Measurements from ENCODE around the gene SLC22A2. TPM values are rescaled to one million over a fixed set of nuclear protein-coding genes. Genes with fewer than 3 reads are reported as not detected.
A peak's percentile ranks its signal among the peaks of the same experiment; 100 is the strongest.

The SLC22A2 gene
- total and polyA plus RNA-seq, 2 experiments from 2014 or later = 0.43 to 0.57 TPM

DNA sequence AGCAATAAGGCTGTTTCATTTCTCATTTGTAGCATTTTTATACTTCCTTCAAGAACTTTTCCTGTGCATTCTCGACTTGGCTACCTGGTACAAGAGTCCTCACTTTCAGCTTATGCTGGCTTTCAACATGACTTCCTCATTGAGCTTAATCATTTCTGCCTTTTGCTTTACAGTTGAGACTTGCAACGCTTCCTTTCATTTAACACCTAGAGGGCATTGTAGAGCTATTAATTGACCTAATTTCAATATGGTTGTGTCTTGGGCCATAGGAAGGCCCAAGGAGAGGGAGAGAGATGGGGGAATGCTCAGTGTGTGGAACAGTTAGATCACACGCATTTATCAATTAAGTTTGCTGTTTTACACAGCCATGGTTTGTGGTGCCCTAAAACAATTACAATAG, 37.2 kb downstream of the SLC22A2 start:
- no peak overlapping the region for H3K4me2 ChIP-seq
- 46% methylated on average over 3 of the region's 3 CpGs for WGBS (ENCODE audit: low lambda C conversion rate, missing lambda C conversion rate)
- peak overlapping the region; percentile 52 for H3K27ac ChIP-seq
- DNase-seq (ENCODE audit: low spot score) = peak; percentile 51
- no peaks in the 10 kb centered on the region for H3K9me3 ChIP-seq (ENCODE audit: low read depth)
- no peaks in the 10 kb centered on the region for H3K36me3 ChIP-seq (replicated peaks; ENCODE audit: insufficient read depth, low read depth)
- peaks cover 6% of the 10 kb centered on the region for H3K4me1 ChIP-seq (ENCODE audit: insufficient read depth)
- no peak overlapping the region for H3K4me3 ChIP-seq
- no peaks in the 10 kb centered on the region for H3K79me2 ChIP-seq
- no peaks in the 10 kb centered on the region for H3K9me2 ChIP-seq (replicated peaks; ENCODE audit: insufficient read depth)
- H3K27me3 ChIP-seq = peaks cover 3% of the 10 kb centered on the region
- TF ChIP-seq EZH2phosphoT487 (IDR thresholded peaks at IDR 0.05; ENCODE audit: low read depth, severe bottlenecking, unreplicated experiment) = no peak
- TF ChIP-seq, protein P1, sequence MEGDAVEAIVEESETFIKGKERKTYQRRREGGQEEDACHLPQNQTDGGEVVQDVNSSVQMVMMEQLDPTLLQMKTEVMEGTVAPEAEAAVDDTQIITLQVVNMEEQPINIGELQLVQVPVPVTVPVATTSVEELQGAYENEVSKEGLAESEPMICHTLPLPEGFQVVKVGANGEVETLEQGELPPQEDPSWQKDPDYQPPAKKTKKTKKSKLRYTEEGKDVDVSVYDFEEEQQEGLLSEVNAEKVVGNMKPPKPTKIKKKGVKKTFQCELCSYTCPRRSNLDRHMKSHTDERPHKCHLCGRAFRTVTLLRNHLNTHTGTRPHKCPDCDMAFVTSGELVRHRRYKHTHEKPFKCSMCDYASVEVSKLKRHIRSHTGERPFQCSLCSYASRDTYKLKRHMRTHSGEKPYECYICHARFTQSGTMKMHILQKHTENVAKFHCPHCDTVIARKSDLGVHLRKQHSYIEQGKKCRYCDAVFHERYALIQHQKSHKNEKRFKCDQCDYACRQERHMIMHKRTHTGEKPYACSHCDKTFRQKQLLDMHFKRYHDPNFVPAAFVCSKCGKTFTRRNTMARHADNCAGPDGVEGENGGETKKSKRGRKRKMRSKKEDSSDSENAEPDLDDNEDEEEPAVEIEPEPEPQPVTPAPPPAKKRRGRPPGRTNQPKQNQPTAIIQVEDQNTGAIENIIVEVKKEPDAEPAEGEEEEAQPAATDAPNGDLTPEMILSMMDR (IDR thresholded peaks at IDR 0.05; ENCODE audit: poor library complexity) = peak; percentile 43
- no peak for TF ChIP-seq EZH2 (IDR thresholded peaks at IDR 0.05; ENCODE audit: borderline replicate concordance)
- no peaks in the 10 kb centered on the region for H4K20me1 ChIP-seq (ENCODE audit: insufficient read depth, poor library complexity, severe bottlenecking)
- no peak overlapping the region for H2AFZ ChIP-seq

DNA sequence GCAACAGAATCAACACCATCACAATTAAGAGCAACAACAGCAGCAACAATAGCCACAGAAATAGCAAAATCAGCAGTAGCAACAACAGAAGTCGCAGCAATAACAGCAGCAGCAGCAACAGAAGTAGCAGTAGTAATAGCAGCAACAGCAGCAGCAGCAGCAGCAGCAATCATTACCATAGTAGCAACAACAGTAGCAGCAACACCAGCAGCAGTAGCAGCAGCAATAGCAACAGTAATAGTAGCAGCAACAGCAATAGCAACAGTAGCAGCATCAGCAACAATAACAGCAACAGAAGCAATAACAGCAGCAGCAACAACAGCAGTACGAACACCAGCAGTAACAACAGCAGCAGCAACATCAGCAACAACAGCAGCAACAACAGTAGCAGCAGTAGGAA, 39.8 kb downstream of the SLC22A2 start:
- H3K9me3 ChIP-seq (ENCODE audit: low read depth) = no peaks in the 10 kb centered on the region
- H3K4me2 ChIP-seq = no peak overlapping the region
- H3K27ac ChIP-seq = no peak overlapping the region
- peaks cover 6% of the 10 kb centered on the region for H3K4me1 ChIP-seq (ENCODE audit: insufficient read depth)
- WGBS (ENCODE audit: low lambda C conversion rate, missing lambda C conversion rate) = 78% methylated on average over 2 of the region's 2 CpGs
- H3K79me2 ChIP-seq = no peaks in the 10 kb centered on the region
- H3K9me2 ChIP-seq (replicated peaks; ENCODE audit: insufficient read depth) = no peaks in the 10 kb centered on the region
- DNase-seq (ENCODE audit: low spot score) = no peak
- H3K36me3 ChIP-seq (replicated peaks; ENCODE audit: insufficient read depth, low read depth) = no peaks in the 10 kb centered on the region
- TF ChIP-seq EZH2 (IDR thresholded peaks at IDR 0.05; ENCODE audit: borderline replicate concordance) (no peak), EZH2phosphoT487 (IDR thresholded peaks at IDR 0.05; ENCODE audit: low read depth, severe bottlenecking, unreplicated experiment) (no peak)
- TF ChIP-seq, protein P1 (IDR thresholded peaks at IDR 0.05; ENCODE audit: poor library complexity) = no peak
- no peaks in the 10 kb centered on the region for H4K20me1 ChIP-seq (ENCODE audit: insufficient read depth, poor library complexity, severe bottlenecking)
- peaks cover 3% of the 10 kb centered on the region for H3K27me3 ChIP-seq
- no peak overlapping the region for H2AFZ ChIP-seq
- H3K4me3 ChIP-seq = no peak overlapping the region

DNA sequence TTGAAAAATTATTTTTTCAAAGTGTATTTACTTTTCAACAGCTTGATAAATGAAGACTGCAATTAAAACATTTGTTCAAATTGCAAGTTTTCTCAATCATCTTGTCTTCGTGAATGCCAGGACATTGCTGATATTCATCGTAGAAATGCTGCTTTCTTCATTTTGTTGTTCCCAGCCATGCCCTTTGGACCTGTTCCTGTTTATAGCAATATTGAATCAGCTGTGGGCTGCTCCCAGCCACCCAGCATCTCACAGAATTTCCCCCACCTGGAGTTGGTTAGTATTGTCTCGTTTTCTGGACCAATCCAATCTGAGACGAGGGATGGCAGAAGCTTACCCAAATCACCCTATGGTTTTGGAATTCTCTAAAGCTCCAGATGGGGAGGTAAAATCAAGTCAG, 40.8 kb downstream of the SLC22A2 start:
- H3K4me2 ChIP-seq = no peak overlapping the region
- peaks cover 6% of the 10 kb centered on the region for H3K4me1 ChIP-seq (ENCODE audit: insufficient read depth)
- H3K27ac ChIP-seq = no peak overlapping the region
- no peak for DNase-seq (ENCODE audit: low spot score)
- H3K9me2 ChIP-seq (replicated peaks; ENCODE audit: insufficient read depth) = no peaks in the 10 kb centered on the region
- TF ChIP-seq EZH2 (IDR thresholded peaks at IDR 0.05; ENCODE audit: borderline replicate concordance) (no peak), EZH2phosphoT487 (IDR thresholded peaks at IDR 0.05; ENCODE audit: low read depth, severe bottlenecking, unreplicated experiment) (no peak)
- TF ChIP-seq, protein P1 (IDR thresholded peaks at IDR 0.05; ENCODE audit: poor library complexity) = no peak
- H3K79me2 ChIP-seq = no peaks in the 10 kb centered on the region
- H3K36me3 ChIP-seq (replicated peaks; ENCODE audit: insufficient read depth, low read depth) = no peaks in the 10 kb centered on the region
- H4K20me1 ChIP-seq (ENCODE audit: insufficient read depth, poor library complexity, severe bottlenecking) = no peaks in the 10 kb centered on the region
- H3K4me3 ChIP-seq = no peak overlapping the region
- 69% methylated on average over 4 of the region's 4 CpGs for WGBS (ENCODE audit: low lambda C conversion rate, missing lambda C conversion rate)
- H3K9me3 ChIP-seq (ENCODE audit: low read depth) = no peaks in the 10 kb centered on the region
- H3K27me3 ChIP-seq = peaks cover 3% of the 10 kb centered on the region
- no peak overlapping the region for H2AFZ ChIP-seq

DNA sequence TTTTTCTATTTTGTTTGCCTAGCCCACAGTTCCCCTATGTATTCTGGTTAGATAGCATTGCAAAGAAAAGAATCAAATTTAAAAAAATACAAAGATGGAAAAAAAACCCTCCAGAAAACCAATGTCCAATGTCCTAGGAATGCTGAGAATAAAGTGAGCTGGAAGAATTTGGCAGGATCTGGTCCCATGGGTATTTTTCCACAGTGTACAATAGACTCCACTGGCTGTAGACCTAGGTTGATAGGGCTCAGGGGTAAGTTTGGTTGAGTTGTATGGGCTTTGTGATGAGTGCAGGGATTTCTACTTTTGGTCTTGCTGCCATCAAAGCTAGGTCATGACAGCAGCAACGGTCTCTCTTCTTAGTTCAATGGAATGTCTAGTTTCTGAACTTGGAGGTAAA, 41.5 kb downstream of the SLC22A2 start:
- 80% methylated on average over 1 of the region's 1 CpG for WGBS (ENCODE audit: low lambda C conversion rate, missing lambda C conversion rate)
- Histone ChIP-seq H2AFZ (no peak overlapping the region), H3K36me3 (replicated peaks; ENCODE audit: insufficient read depth, low read depth) (no peaks in the 10 kb centered on the region), H3K9me2 (replicated peaks; ENCODE audit: insufficient read depth) (no peaks in the 10 kb centered on the region), H3K4me2 (no peak overlapping the region), H3K4me3 (no peak overlapping the region), H3K9me3 (ENCODE audit: low read depth) (no peaks in the 10 kb centered on the region), H4K20me1 (ENCODE audit: insufficient read depth, poor library complexity, severe bottlenecking) (no peaks in the 10 kb centered on the region), H3K79me2 (no peaks in the 10 kb centered on the region), H3K27ac (no peak overlapping the region), H3K27me3 (peaks cover 3% of the 10 kb centered on the region), H3K4me1 (ENCODE audit: insufficient read depth) (peaks cover 6% of the 10 kb centered on the region)
- TF ChIP-seq EZH2 (IDR thresholded peaks at IDR 0.05; ENCODE audit: borderline replicate concordance) = no peak
- TF ChIP-seq, protein P1 (IDR thresholded peaks at IDR 0.05; ENCODE audit: poor library complexity) = no peak
- TF ChIP-seq EZH2phosphoT487 (IDR thresholded peaks at IDR 0.05; ENCODE audit: low read depth, severe bottlenecking, unreplicated experiment) = no peak
- DNase-seq (ENCODE audit: low spot score) = no peak

Measured in hepatocyte (in vitro differentiated cells).